K562 (cell line): ENCODE measurements around the gene LTBP4. TPM values are rescaled to one million over a fixed set of nuclear protein-coding genes. Genes with fewer than 3 reads are reported as not detected.
A peak's percentile ranks its signal among the peaks of the same experiment; 100 is the strongest.

Experiments
- ATF1 ChIP-seq, 2 experiments: fragments of 450-650 bp in 1 of 2; IDR thresholded peaks; 2 replicates each; pipeline ENCODE4 v1.6.1; 2016; ENCODE audit warnings: missing compliant biosample characterization in 1 of 2, missing genetic modification characterization in 1 of 2
- ETV1 ChIP-seq: fragments of 450-650 bp; conservative IDR thresholded peaks from 2 replicates; pipeline ENCODE4 v1.6.1; 2016; ENCODE audit warnings: missing genetic modification characterization, control low read depth, low read depth, missing compliant biosample characterization
- GTF3C2 ChIP-seq: IDR thresholded peaks from 3 replicates; pipeline ENCODE4 v1.6.1; 2011; ENCODE audit warnings: borderline replicate concordance, mild to moderate bottlenecking, moderate library complexity; ENCODE audit not compliant: insufficient read length; ENCODE audit errors: extremely low read depth
- SIN3B ChIP-seq: fragments of 450-650 bp; IDR thresholded peaks from 2 replicates; pipeline ENCODE4 v1.6.1; 2017; ENCODE audit warnings: low read depth, mild to moderate bottlenecking, moderate library complexity
- TAF7 ChIP-seq: fragments of 450-650 bp; IDR thresholded peaks from 2 replicates; pipeline ENCODE4 v1.6.1; 2016; ENCODE audit warnings: missing genetic modification characterization, missing compliant biosample characterization
- TARDBP ChIP-seq: fragments of 450-650 bp; IDR thresholded peaks from 2 replicates; pipeline ENCODE4 v1.6.1; 2016
- TRIM24 ChIP-seq, 2 experiments: fragments of 450-650 bp; IDR thresholded peaks; 2 replicates each; pipeline ENCODE4 v1.6.1; 2016
- ZBTB33 ChIP-seq: sonication (generic); formaldehyde crosslinking; IDR thresholded peaks from 2 replicates; pipeline ENCODE4 v1.8.1; 2023; ENCODE audit warnings: mild to moderate bottlenecking, missing genetic modification reagents
- ZFP30 ChIP-seq: fragments of 250-450 bp; sonication (Bioruptor Pico); IDR thresholded peaks from 2 replicates; pipeline ENCODE4 v1.8.0; 2022; ENCODE audit warnings: moderate library complexity, mild to moderate bottlenecking, inconsistent platforms, borderline replicate concordance
- polyA plus RNA-seq, 8 experiments: library from polyadenylated mRNA; depleted of rRNA in 4 of 8; stranded (reverse) in 5 of 8; unstranded in 3 of 8; fragments of >200 nt; fragmentation: Nextera tagmentation in 2 of 8; fragmentation: Illumina TruSeq in 1 of 8; extraction: Ambion mirVana in 2 of 8; extraction: Trizol in 1 of 8; gene quantifications; 2 replicates each; pipeline versions ENCODE4 v1.2.1 to v1.2.3, GENCODE V29; 2011 to 2014; ENCODE audit warnings: inconsistent platforms in 1 of 8, missing spikeins in 1 of 8
- total RNA-seq, 7 experiments: library from RNA; depleted of rRNA in 6 of 7; stranded (reverse); fragments of >200 nt in 6 of 7; fragmentation: Illumina TruSeq in 2 of 7; extraction: Trizol in 2 of 7; gene quantifications; 2 replicates each; pipeline versions ENCODE4 v1.2.1 to v1.2.3, GENCODE V29; 2011 to 2021; ENCODE audit warnings: low replicate concordance in 1 of 7
- TF ChIP-seq, protein P1 (sequence below): fragments of 450-650 bp; formaldehyde crosslinking; IDR thresholded peaks from 2 replicates; pipeline ENCODE4 v1.4.0; 2020; ENCODE audit warnings: mild to moderate bottlenecking, mixed read lengths
- TF ChIP-seq, protein P2 (sequence below): fragments of 200-800 bp; sonication (Bioruptor generic); IDR thresholded peaks from 2 replicates; pipeline ENCODE4 v1.6.1; 2017; ENCODE audit warnings: missing genetic modification characterization, missing compliant biosample characterization
- TF ChIP-seq, protein P3 (sequence below): fragments of 250-450 bp; sonication (Bioruptor Pico); IDR thresholded peaks from 2 replicates; pipeline ENCODE4 v1.8.0; 2021; ENCODE audit warnings: moderate library complexity, mild to moderate bottlenecking, inconsistent platforms

The LTBP4 gene
- total and polyA plus RNA-seq, 9 of the 15 experiments (the other 6 are each of a cell fraction or from before 2014, with no cell fraction given) = 0.35 to 160 (median 31.6) TPM

- no peak for TF ChIP-seq GTF3C2
- TF ChIP-seq ZFP30 (CRISPR knock-in tag) = no peak
- TF ChIP-seq, protein P1, sequence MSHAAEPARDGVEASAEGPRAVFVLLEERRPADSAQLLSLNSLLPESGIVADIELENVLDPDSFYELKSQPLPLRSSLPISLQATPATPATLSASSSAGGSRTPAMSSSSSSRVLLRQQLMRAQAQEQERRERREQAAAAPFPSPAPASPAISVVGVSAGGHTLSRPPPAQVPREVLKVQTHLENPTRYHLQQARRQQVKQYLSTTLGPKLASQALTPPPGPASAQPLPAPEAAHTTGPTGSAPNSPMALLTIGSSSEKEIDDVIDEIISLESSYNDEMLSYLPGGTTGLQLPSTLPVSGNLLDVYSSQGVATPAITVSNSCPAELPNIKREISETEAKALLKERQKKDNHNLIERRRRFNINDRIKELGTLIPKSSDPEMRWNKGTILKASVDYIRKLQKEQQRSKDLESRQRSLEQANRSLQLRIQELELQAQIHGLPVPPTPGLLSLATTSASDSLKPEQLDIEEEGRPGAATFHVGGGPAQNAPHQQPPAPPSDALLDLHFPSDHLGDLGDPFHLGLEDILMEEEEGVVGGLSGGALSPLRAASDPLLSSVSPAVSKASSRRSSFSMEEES = 0 out of 2 replicates have a peak, but pooled peaks have one; percentile 5
- TF ChIP-seq ZBTB33 = peak; percentile 88
- TF ChIP-seq, protein P2, sequence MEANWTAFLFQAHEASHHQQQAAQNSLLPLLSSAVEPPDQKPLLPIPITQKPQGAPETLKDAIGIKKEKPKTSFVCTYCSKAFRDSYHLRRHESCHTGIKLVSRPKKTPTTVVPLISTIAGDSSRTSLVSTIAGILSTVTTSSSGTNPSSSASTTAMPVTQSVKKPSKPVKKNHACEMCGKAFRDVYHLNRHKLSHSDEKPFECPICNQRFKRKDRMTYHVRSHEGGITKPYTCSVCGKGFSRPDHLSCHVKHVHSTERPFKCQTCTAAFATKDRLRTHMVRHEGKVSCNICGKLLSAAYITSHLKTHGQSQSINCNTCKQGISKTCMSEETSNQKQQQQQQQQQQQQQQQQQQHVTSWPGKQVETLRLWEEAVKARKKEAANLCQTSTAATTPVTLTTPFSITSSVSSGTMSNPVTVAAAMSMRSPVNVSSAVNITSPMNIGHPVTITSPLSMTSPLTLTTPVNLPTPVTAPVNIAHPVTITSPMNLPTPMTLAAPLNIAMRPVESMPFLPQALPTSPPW = peak; percentile 71
- TF ChIP-seq TAF7 (tag) = no peak
- TF ChIP-seq, protein P3, sequence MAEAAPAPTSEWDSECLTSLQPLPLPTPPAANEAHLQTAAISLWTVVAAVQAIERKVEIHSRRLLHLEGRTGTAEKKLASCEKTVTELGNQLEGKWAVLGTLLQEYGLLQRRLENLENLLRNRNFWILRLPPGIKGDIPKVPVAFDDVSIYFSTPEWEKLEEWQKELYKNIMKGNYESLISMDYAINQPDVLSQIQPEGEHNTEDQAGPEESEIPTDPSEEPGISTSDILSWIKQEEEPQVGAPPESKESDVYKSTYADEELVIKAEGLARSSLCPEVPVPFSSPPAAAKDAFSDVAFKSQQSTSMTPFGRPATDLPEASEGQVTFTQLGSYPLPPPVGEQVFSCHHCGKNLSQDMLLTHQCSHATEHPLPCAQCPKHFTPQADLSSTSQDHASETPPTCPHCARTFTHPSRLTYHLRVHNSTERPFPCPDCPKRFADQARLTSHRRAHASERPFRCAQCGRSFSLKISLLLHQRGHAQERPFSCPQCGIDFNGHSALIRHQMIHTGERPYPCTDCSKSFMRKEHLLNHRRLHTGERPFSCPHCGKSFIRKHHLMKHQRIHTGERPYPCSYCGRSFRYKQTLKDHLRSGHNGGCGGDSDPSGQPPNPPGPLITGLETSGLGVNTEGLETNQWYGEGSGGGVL = no peak
- peak; percentile 89; the same call in 1 of the 2 replicates for TF ChIP-seq TARDBP
- TF ChIP-seq ATF1 (CRISPR knock-in tag; IDR thresholded peaks at IDR 0.05) = no peak
- TF ChIP-seq ATF1 (tag; IDR thresholded peaks at IDR 0.05) = peak; percentile 76
- TF ChIP-seq ETV1 (tag) = no peak
- TF ChIP-seq TRIM24 (IDR thresholded peaks at IDR 0.05) = peak in 1 of 2 experiments; percentile 3; a peak in 1 of 4 replicates
- peak; percentile 40; the same call in 1 of the 2 replicates for TF ChIP-seq SIN3B
These were observed 61.9 kb downstream of the LTBP4 start (continued) for GRCh38 chr19:40662925-40663694.
